Ovary (tissue), 9 donors: ENCODE data around the gene CEP131. TPM values are rescaled to one million over a fixed set of nuclear protein-coding genes. Genes with fewer than 3 reads are reported as not detected.

Experiments used
- DNase-seq, 5 donors: peaks; one replicate each; pipeline ENCODE4 v3.0.0-alpha.2; 2019 to 2020
- H3K27ac ChIP-seq, 2 donors: fragments of 200-600 bp; one replicate each; pipeline versions ENCODE4 v1.5.1 to v1.8.0; 2019 to 2022
- H3K27me3 ChIP-seq: fragments of 200-600 bp; one replicate; pipeline ENCODE4 v1.8.0; 2022
- H3K36me3 ChIP-seq: fragments of 200-600 bp; sonication (generic); one replicate; pipeline ENCODE4 v1.5.1; 2019
- H3K4me1 ChIP-seq: one replicate; pipeline ENCODE4 v1.8.1; 2013; ENCODE audit warnings: mild to moderate bottlenecking, moderate library complexity; ENCODE audit not compliant: insufficient read depth
- H3K4me3 ChIP-seq: fragments of 200-600 bp; sonication (generic); one replicate; pipeline ENCODE4 v1.5.1; 2017
- H3K9me3 ChIP-seq, 2 donors: fragments of 200-600 bp in 1 of 2; sonication (generic) in 1 of 2; one replicate each; pipeline versions ENCODE4 v1.5.1 to v1.8.1; 2013 to 2019; ENCODE audit warnings: mild to moderate bottlenecking in 1 of 2, moderate library complexity in 1 of 2
- CTCF ChIP-seq, 3 donors: fragments of 450-650 bp in 2 of 3; fragments of 200-600 bp in 1 of 3; IDR thresholded peaks; one replicate each; pipeline versions ENCODE4 v1.5.1 to v1.8.0; 2016 to 2022; ENCODE audit warnings: antibody characterized with exemption in 3 of 3, mild to moderate bottlenecking in 1 of 3
- EP300 ChIP-seq: sonication (generic); formaldehyde crosslinking; IDR thresholded peaks from one replicate; pipeline ENCODE4 v1.6.1; 2017; ENCODE audit warnings: antibody characterized with exemption
- POLR2A ChIP-seq: fragments of 450-650 bp; IDR thresholded peaks from one replicate; pipeline ENCODE4 v1.6.1; 2017; ENCODE audit warnings: antibody characterized with exemption, mild to moderate bottlenecking, moderate library complexity
- WGBS, 3 donors: extraction: QIAGEN DNeasy Blood & Tissue Kit in 1 of 3; methylation state at CpG; one replicate each; pipeline versions ENCODE4 v1.1.5 to v1.1.7; 2013 to 2017; 5-methylcytosine and 5-hydroxymethylcytosine counted together
- intact Hi-C, 4 donors: fragments of 100-400 bp; cut with DNase I; formaldehyde crosslinking; loops; one replicate each; pipeline versions ENCODE4 v1.11.0 to v1.15.1; 2022 to 2023
- polyA plus RNA-seq, 2 donors: library from polyadenylated mRNA; stranded (reverse); fragments of 200-250 nt in 1 of 2; fragments of 350-450 nt in 1 of 2; fragmentation: Illumina TruSeq in 1 of 2; extraction: RNeasy Lipid Tissue Mini Kit (QIAGEN cat#74804) in 1 of 2; gene quantifications; one replicate each; pipeline ENCODE4 v1.2.3, GENCODE V29; 2013 to 2014
- total RNA-seq, 7 donors: library from RNA; depleted of rRNA in 2 of 7; stranded (reverse); fragments of >200 nt in 2 of 7; fragmentation: NEBNext Ultra II Directional in 3 of 7; extraction: Animal tissue kit (Norgen Biotek cat#: 25700) in 3 of 7; gene quantifications; one replicate each; pipeline versions ENCODE4 v1.1.0 to v1.2.4, GENCODE V29; 2016 to 2023
- donor health status: DM: no; HTN: no; CAD: no; lungs with moderate emphysema.
- donor health status: DM: no; HTN: no; CAD: no.
- donor health status: Bipolar disorder and iron deficiency.
- donor health status: DM: yes; HTN: yes; CAD: no.
- donor health status: DM: no; HTN: no; CAD: no.
- donor health status: DM: yes; HTN: yes; CAD: no.

Gene CEP131
- total and polyA plus RNA-seq, 9 donors, result 0.22 to 10.7 (median 8.8) TPM

- DNase-seq, result no peak
- WGBS, 3 donors, result 90 to 93% (median 91%) methylated on average over 46 to 49 of the region's 49 CpGs
- Histone ChIP-seq H3K4me3 (no peak overlapping the region), H3K36me3 (no peaks in the 10 kb centered on the region), H3K4me1 (no peaks in the 10 kb centered on the region), H3K27ac (no peak overlapping the region), H3K27me3 (no peaks in the 10 kb centered on the region), H3K9me3 (no peaks in the 10 kb centered on the region)
- intact Hi-C loops, result no loop called here
- TF ChIP-seq EP300 (no peak), CTCF (IDR thresholded peaks at IDR 0.05) (no peak), POLR2A (no peak)
Observed at GRCh38 chr17:81180836-81181810, 41.6 kb downstream of the CEP131 start.

GRCh38 chr17:81179861-81180260 is 42.9 kb downstream of the CEP131 start:
- Histone ChIP-seq H3K4me1 (no peaks in the 10 kb centered on the region), H3K36me3 (no peaks in the 10 kb centered on the region), H3K9me3 (no peaks in the 10 kb centered on the region), H3K4me3 (no peak overlapping the region), H3K27ac (no peak overlapping the region), H3K27me3 (no peaks in the 10 kb centered on the region)
- TF ChIP-seq EP300 (no peak), CTCF (IDR thresholded peaks at IDR 0.05) (no peak), POLR2A (no peak)
- DNase-seq, result no peak
- intact Hi-C loops, result no loop called here
- 33 to 40% (median 39%) methylated on average over 9 to 12 of the region's 12 CpGs for WGBS, 3 donors

DNA sequence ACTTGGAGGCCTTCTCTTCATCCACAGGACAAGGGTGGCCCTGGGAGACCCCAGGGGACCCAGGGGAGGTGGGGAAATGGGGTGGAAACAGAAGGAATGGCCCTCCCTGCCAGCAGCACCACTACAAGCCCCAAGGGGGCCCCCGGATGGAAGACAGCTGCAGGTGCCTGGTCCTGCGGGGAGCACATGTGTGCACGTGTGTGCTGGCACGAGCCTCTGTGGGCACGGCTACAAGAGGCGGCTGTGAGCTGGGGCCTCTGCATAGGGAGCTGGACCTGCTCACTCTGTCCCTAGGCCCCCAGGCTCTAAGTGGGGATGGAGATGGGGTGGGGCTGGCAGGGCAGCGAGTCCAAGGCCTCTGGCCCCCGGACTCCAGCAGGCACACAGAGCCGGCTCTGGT is 43.5 kb downstream of the CEP131 start:
- TF ChIP-seq CTCF (IDR thresholded peaks at IDR 0.05) (no peak), POLR2A (no peak), EP300 (no peak)
- no peak overlapping the region for H3K4me3 ChIP-seq
- no peaks in the 10 kb centered on the region for H3K4me1 ChIP-seq
- intact Hi-C loops, result no loop called here
- DNase-seq, result no peak
- H3K9me3 ChIP-seq, result no peaks in the 10 kb centered on the region
- 63 to 68% (median 67%) methylated on average over 9 of the region's 9 CpGs for WGBS, 3 donors
- H3K27me3 ChIP-seq, result no peaks in the 10 kb centered on the region
- H3K27ac ChIP-seq, result no peak overlapping the region
- H3K36me3 ChIP-seq, result no peaks in the 10 kb centered on the region

DNA sequence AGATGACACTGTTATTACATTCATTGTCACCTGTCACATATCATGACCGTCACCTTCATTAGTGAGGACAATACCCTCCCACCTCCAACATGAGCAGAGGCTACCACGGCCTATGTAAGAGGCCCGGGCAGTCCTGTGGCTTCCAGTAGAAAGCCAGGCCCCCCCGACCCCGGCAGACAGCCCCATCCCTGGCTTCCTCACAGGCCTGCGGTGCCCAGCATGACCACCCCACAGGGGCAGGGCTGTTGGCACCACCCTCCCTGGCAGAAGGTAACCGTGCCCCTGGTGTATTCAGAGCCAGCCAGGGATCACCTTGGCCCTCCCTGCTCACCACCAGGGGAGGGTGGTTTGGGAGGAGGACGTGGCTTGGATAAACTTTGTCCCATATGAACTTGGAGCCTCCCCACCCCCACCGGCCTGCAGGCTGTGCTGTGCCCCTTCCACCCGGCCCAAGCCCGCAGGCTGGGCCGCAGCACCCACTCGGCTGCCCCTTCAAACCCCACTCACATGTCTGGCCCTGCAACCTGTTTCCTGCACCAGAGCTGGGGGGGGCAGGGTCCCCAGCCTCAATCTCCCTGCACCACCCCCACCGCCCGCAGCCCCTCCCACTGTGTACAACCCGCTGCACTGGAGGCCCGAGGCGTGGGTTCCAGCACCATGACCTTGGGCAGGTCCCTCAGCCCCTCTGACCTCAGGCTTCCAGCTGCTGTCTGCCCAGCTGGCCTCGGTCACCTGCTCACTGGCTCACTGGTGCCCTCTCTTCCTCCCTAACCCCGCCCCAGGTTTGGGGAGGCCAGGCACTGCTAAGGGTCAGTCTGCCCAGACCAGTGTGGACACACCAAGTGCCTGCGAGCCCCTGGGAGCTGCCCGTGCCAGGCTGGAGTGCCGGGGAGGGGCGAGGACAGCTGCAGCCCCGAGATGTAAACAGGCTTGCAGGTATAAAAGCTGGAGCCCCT is 44.4 kb downstream of the CEP131 start:
- Histone ChIP-seq H3K4me1 (no peaks in the 10 kb centered on the region), H3K36me3 (no peaks in the 10 kb centered on the region), H3K27me3 (no peaks in the 10 kb centered on the region), H3K4me3 (no peak overlapping the region), H3K9me3 (no peaks in the 10 kb centered on the region), H3K27ac (no peak overlapping the region)
- intact Hi-C loops, result no loop called here
- no peak for DNase-seq
- TF ChIP-seq EP300, result no peak
- TF ChIP-seq POLR2A, result no peak
- TF ChIP-seq CTCF (IDR thresholded peaks at IDR 0.05), result no peak
- 82 to 84% (median 84%) methylated on average over 23 to 25 of the region's 25 CpGs for WGBS, 3 donors
